ENCODE measurements around the gene AVPR2.

The AVPR2 gene

GRCh38 chrX:153906126-153906917, 1.8 kb downstream of the AVPR2 start:
- no peak overlapping the region for H3K27ac ChIP-seq (ENCODE audit: low read depth, low read length)
- no peaks in the 10 kb centered on the region for H3K4me1 ChIP-seq (ENCODE audit: control insufficient read depth, insufficient read depth, low read length)
- peaks cover 29% of the 10 kb centered on the region for H3K9me3 ChIP-seq (ENCODE audit: control insufficient read depth, insufficient read depth, low read length)
- H3K27me3 ChIP-seq (ENCODE audit: control insufficient read depth, insufficient read depth, low read length), result no peaks in the 10 kb centered on the region
- no peak overlapping the region for H3K9ac ChIP-seq (ENCODE audit: low read depth, low read length)
- no peaks in the 10 kb centered on the region for H3K36me3 ChIP-seq (ENCODE audit: control insufficient read depth, insufficient read depth, low read length)
- no peak overlapping the region for H3K4me3 ChIP-seq (ENCODE audit: low read depth, low read length)

- H3K27me3 ChIP-seq (ENCODE audit: control insufficient read depth, insufficient read depth, low read length), result no peaks in the 10 kb centered on the region
- no peak overlapping the region for H3K9ac ChIP-seq (ENCODE audit: low read depth, low read length)
- H3K9me3 ChIP-seq (ENCODE audit: control insufficient read depth, insufficient read depth, low read length), result peaks cover 29% of the 10 kb centered on the region
- H3K4me1 ChIP-seq (ENCODE audit: control insufficient read depth, insufficient read depth, low read length), result no peaks in the 10 kb centered on the region
- no peak overlapping the region for H3K27ac ChIP-seq (ENCODE audit: low read depth, low read length)
- no peak overlapping the region for H3K4me3 ChIP-seq (ENCODE audit: low read depth, low read length)
- no peaks in the 10 kb centered on the region for H3K36me3 ChIP-seq (ENCODE audit: control insufficient read depth, insufficient read depth, low read length)
Observed at GRCh38 chrX:153907456-153907855, 3.0 kb downstream of the AVPR2 start.

GRCh38 chrX:153908219-153908860, 3.9 kb downstream of the AVPR2 start:
- no peaks in the 10 kb centered on the region for H3K27me3 ChIP-seq (ENCODE audit: control insufficient read depth, insufficient read depth, low read length)

GRCh38 chrX:153909024-153909979, 4.8 kb downstream of the AVPR2 start:
- peaks cover 25% of the 10 kb centered on the region for H3K9me3 ChIP-seq (ENCODE audit: control insufficient read depth, insufficient read depth, low read length)
- no peaks in the 10 kb centered on the region for H3K36me3 ChIP-seq (ENCODE audit: control insufficient read depth, insufficient read depth, low read length)
- no peak overlapping the region for H3K9ac ChIP-seq (ENCODE audit: low read depth, low read length)
- H3K4me3 ChIP-seq (ENCODE audit: low read depth, low read length), result no peak overlapping the region
- H3K4me1 ChIP-seq (ENCODE audit: control insufficient read depth, insufficient read depth, low read length), result no peaks in the 10 kb centered on the region
- no peaks in the 10 kb centered on the region for H3K27me3 ChIP-seq (ENCODE audit: control insufficient read depth, insufficient read depth, low read length)
- H3K27ac ChIP-seq (ENCODE audit: low read depth, low read length), result no peak overlapping the region

More at GRCh38 chrX:153908219-153908860, 3.9 kb downstream of the AVPR2 start:
- H3K4me1 ChIP-seq (ENCODE audit: control insufficient read depth, insufficient read depth, low read length), result no peaks in the 10 kb centered on the region
- peaks cover 22% of the 10 kb centered on the region; the same call in 1 of the 2 replicates for H3K9me3 ChIP-seq (ENCODE audit: control insufficient read depth, insufficient read depth, low read length)
- no peak overlapping the region for H3K27ac ChIP-seq (ENCODE audit: low read depth, low read length)
- no peak overlapping the region for H3K4me3 ChIP-seq (ENCODE audit: low read depth, low read length)
- no peak overlapping the region for H3K9ac ChIP-seq (ENCODE audit: low read depth, low read length)
- H3K36me3 ChIP-seq (ENCODE audit: control insufficient read depth, insufficient read depth, low read length), result no peaks in the 10 kb centered on the region

DNA sequence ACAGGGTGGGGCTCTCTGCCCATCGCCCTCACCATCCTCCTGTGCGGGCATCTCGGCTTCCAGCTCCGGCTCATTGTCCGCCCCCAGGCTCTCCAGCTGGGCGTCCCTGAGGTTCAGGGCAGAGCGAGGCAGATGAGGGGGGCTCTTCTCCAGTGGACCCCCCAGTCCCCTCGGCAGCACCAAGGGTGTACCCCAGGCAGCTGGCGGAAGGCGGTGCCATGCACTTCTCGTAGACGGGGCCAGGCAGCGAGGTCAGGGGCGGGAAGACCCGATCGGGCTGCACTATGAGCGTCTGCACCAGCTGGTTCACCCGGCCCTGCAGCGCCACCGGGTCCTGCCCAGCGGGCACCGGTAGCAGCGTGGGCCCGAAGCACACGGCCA, 5.5 kb downstream of the AVPR2 start:
- no peaks in the 10 kb centered on the region for H3K36me3 ChIP-seq (ENCODE audit: control insufficient read depth, insufficient read depth, low read length)
- no peak overlapping the region for H3K27ac ChIP-seq (ENCODE audit: low read depth, low read length)
- no peak overlapping the region for H3K4me3 ChIP-seq (ENCODE audit: low read depth, low read length)
- no peak overlapping the region for H3K9ac ChIP-seq (ENCODE audit: low read depth, low read length)
- H3K27me3 ChIP-seq (ENCODE audit: control insufficient read depth, insufficient read depth, low read length), result no peaks in the 10 kb centered on the region
- H3K4me1 ChIP-seq (ENCODE audit: control insufficient read depth, insufficient read depth, low read length), result no peaks in the 10 kb centered on the region
- H3K9me3 ChIP-seq (ENCODE audit: control insufficient read depth, insufficient read depth, low read length), result peaks cover 25% of the 10 kb centered on the region

DNA sequence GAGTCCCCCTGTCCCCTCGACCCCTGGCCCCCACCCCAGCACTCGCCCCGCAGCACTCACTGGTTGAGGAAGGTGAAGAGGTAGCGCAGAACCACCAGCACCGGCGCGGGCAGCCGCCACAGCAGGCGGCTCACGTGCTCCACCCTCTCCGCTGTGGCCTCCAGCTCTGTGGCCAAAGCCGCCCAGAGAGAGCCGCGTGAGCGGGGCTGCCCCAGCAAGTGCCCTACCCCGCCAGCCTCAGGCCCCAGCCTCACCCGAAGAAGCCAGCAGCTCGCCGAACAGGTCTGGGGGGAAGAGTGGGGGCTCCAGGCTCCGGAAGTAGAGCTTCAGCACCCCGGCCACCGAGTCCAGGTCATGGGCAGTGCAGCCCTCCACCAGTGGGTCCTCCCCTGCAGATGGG, 6.0 kb downstream of the AVPR2 start:
- no peak overlapping the region for H3K27ac ChIP-seq (ENCODE audit: low read depth, low read length)
- no peak overlapping the region for H3K9ac ChIP-seq (ENCODE audit: low read depth, low read length)
- peaks cover 25% of the 10 kb centered on the region for H3K9me3 ChIP-seq (ENCODE audit: control insufficient read depth, insufficient read depth, low read length)
- no peaks in the 10 kb centered on the region for H3K4me1 ChIP-seq (ENCODE audit: control insufficient read depth, insufficient read depth, low read length)
- no peaks in the 10 kb centered on the region for H3K27me3 ChIP-seq (ENCODE audit: control insufficient read depth, insufficient read depth, low read length)
- H3K4me3 ChIP-seq (ENCODE audit: low read depth, low read length), result no peak overlapping the region
- H3K36me3 ChIP-seq (ENCODE audit: control insufficient read depth, insufficient read depth, low read length), result no peaks in the 10 kb centered on the region

DNA sequence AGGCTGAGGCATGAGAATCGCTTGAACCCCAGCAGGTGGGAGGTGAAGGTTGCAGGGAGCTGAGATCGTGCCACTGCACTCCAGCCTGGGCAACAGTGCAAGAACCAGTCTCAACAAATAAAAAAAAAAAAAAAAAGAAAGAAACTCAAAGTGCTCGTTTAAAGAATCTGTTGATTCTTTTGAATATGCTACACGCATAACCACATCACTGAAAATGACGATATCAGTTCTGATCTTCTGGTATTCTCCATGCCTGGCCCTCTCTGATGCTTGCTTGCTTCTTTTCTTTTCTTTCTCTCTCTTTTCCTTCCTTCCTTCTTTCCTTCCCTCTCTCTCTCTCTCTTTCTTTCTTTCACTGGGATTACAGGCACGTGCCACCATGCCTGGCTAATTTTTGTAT, 7.3 kb downstream of the AVPR2 start:
- Histone ChIP-seq H3K27me3 (ENCODE audit: control insufficient read depth, insufficient read depth, low read length) (no peaks in the 10 kb centered on the region), H3K36me3 (ENCODE audit: control insufficient read depth, insufficient read depth, low read length) (no peaks in the 10 kb centered on the region), H3K27ac (ENCODE audit: low read depth, low read length) (no peak overlapping the region), H3K9me3 (ENCODE audit: control insufficient read depth, insufficient read depth, low read length) (peaks cover 20% of the 10 kb centered on the region), H3K9ac (ENCODE audit: low read depth, low read length) (no peak overlapping the region), H3K4me1 (ENCODE audit: control insufficient read depth, insufficient read depth, low read length) (no peaks in the 10 kb centered on the region), H3K4me3 (ENCODE audit: low read depth, low read length) (no peak overlapping the region)

DNA sequence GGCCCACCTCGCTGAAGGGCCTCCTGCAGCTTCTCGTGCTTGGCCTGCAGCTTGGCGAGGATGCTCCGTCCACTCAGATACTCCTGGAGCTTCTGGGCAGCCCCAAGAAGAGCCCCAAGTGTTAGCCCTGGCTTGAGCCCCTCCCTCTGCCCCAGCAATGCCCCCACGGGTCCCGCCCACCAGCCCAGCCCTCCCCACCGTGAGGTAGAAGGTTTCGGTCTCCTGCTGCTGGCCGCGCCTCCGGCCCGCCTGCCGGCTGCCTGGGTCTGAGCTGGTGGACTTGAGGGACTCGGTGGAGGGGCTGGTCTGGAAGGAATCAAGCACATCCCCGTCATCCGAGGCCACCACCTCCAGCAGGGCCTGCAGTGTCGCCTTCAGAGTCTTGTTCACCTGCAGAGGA, 8.7 kb downstream of the AVPR2 start:
- peaks cover 23% of the 10 kb centered on the region for H3K9me3 ChIP-seq (ENCODE audit: control insufficient read depth, insufficient read depth, low read length)
- H3K36me3 ChIP-seq (ENCODE audit: control insufficient read depth, insufficient read depth, low read length), result peaks cover 3% of the 10 kb centered on the region; the same call in 1 of the 2 replicates
- no peaks in the 10 kb centered on the region for H3K4me1 ChIP-seq (ENCODE audit: control insufficient read depth, insufficient read depth, low read length)
- H3K9ac ChIP-seq (ENCODE audit: low read depth, low read length), result no peak overlapping the region
- H3K27ac ChIP-seq (ENCODE audit: low read depth, low read length), result no peak overlapping the region
- H3K4me3 ChIP-seq (ENCODE audit: low read depth, low read length), result no peak overlapping the region
- no peaks in the 10 kb centered on the region for H3K27me3 ChIP-seq (ENCODE audit: control insufficient read depth, insufficient read depth, low read length)

DNA sequence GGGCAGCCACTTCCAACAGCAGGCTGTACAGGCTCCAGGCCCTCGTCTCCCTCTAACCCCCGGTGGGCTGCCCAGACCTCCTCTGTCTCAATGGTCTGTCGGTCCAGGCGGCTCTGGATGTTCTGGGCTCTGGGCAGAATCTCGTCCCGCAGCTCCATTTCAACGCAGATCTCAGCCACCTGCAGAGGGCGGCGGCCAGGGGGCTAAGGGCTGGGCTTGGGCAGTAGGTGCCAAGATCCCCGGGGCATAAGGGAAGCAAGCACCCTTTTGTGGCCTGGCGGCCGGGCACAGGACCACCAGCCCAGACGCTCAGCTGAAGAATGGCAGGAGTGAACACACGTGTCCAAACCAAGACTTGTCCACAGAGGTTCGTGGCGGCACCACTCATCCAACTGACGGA, 9.2 kb downstream of the AVPR2 start:
- H3K27me3 ChIP-seq (ENCODE audit: control insufficient read depth, insufficient read depth, low read length), result no peaks in the 10 kb centered on the region
- H3K4me1 ChIP-seq (ENCODE audit: control insufficient read depth, insufficient read depth, low read length), result no peaks in the 10 kb centered on the region
- H3K9me3 ChIP-seq (ENCODE audit: control insufficient read depth, insufficient read depth, low read length), result peaks cover 25% of the 10 kb centered on the region
- H3K27ac ChIP-seq (ENCODE audit: low read depth, low read length), result no peak overlapping the region
- no peak overlapping the region for H3K9ac ChIP-seq (ENCODE audit: low read depth, low read length)
- H3K4me3 ChIP-seq (ENCODE audit: low read depth, low read length), result no peak overlapping the region
- H3K36me3 ChIP-seq (ENCODE audit: control insufficient read depth, insufficient read depth, low read length), result peaks cover 3% of the 10 kb centered on the region; the same call in 1 of the 2 replicates

DNA sequence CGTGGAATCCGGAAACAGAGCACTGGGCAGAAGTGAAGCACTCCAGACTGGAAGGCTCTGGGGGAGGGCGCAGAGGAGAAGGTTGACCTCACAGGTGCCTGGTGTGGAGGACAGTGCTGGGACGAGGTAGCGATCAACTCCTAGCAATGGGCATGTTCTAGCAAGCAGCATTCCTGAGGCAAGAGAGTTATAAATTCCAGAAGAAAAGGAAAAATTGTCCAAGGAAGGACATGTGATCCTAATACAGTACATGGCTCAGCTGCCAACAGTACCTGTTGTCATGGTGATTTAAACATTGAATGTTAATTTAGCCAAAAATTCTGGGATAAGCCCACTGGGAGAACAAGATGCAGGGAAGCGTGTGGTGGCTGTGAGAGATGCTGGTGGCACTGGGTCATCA, 13.4 kb downstream of the AVPR2 start:
- no peak overlapping the region for H3K27ac ChIP-seq (ENCODE audit: low read depth, low read length)
- H3K9me3 ChIP-seq (ENCODE audit: control insufficient read depth, insufficient read depth, low read length), result peaks cover 28% of the 10 kb centered on the region
- H3K27me3 ChIP-seq (ENCODE audit: control insufficient read depth, insufficient read depth, low read length), result no peaks in the 10 kb centered on the region
- H3K4me1 ChIP-seq (ENCODE audit: control insufficient read depth, insufficient read depth, low read length), result no peaks in the 10 kb centered on the region
- peaks cover 3% of the 10 kb centered on the region; the same call in 1 of the 2 replicates for H3K36me3 ChIP-seq (ENCODE audit: control insufficient read depth, insufficient read depth, low read length)
- H3K9ac ChIP-seq (ENCODE audit: low read depth, low read length), result no peak overlapping the region
- H3K4me3 ChIP-seq (ENCODE audit: low read depth, low read length), result no peak overlapping the region
